Activated CD8-positive, alpha-beta memory T cell treated with anti-CD3 and anti-CD28 coated beads for 24 hours (primary cell): Measurements from ENCODE around the gene DACH1.

Source experiments
- DNase-seq: peaks from one replicate; pipeline ENCODE4 v3.0.0-alpha.2; 2020

DACH1 gene

DNA sequence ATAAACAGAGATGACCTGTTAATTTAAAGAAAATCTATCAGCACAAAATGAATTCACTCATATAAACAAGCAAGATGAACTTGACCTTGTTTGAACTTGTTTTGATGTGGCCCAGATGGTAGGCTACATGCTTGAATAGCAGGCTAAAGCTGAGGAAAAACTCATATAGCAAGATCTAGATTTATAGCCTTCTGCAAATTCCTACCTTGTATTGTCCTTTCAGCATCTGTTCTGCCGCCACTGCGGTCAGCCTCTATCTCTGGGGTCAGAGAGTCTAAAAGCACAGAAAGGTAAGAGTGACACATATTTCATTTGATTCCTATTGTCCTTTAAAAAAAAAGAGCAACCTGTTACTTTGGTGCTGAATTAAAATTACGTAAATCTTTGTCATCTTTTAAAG lies 392.1 kb downstream of the DACH1 start:
- no peak for DNase-seq

DNA sequence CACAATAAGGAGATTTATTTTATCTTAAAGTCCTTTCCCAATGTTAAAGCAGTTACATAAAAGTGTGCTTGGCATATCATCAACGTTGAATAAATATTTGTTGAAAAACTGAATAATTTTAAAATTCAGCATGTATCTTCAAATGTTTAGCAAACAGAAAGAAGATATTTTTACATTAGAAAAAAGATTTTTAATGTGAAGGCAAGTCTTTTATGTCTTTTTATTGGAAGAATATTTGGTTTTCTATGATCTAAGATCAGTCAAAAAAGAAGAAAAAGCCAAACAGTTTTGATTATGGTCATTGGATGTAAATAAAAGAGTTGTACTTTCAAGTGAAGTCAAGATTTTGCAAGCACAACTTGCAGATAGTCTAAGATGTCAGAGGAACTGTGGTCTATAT lies 397.4 kb downstream of the DACH1 start:
- no peak for DNase-seq

DNA sequence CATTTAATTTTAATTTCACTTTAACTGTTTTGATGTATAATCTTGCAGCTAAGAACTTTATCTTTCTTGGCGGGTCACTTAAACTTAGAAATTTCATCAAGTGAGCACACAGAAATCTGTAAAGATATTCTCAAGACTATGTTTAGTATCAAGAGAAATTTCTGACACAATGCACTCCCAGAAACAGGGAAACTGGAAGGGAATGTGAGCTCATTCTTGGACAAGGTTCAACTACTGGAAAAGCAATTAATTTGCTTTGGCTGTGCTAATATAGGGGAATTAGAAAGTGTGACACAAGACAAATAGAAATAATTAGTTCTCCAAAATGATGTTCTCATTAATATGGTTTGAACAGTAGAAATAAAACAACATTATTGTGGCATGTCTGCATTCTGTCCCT lies 402.3 kb downstream of the DACH1 start:
- no peak for DNase-seq

DNA sequence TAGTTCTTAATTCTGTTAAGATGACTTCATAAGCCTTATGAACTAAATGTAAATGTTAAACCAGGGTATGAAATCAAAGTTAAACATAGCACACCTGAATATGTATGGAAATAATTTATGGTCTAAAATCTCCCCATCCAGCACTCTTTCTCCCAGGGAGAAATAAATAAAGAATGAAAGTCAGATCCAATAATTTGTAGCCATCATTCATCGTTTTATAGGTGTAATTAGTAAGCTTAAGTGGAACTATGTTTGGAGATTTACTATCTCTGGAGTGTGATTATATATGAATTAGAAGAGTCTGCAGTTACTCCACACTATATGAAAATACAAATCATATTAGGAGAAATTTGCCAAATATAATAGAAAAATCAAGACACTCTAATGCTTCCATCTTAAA lies 405.1 kb downstream of the DACH1 start:
- no peak for DNase-seq

DNA sequence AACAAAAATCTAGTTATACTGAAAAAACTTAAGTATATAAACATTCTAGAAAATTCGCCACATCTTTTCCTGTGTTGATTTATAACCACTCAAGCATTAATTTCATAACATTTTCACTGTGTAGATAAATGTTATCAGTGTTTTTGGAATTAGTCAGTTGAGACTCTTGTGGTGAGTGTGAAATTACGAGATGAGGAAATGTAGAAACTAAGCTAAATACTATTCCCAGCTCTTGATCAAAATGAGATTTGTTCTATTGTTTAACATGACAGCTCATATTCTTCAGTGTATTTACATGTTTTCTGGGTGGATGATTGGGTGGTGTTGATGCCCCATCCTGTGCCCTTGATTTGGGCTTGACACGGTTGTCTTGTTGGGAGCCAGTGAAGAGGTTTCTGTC lies 406.8 kb downstream of the DACH1 start:
- no peak for DNase-seq

DNA sequence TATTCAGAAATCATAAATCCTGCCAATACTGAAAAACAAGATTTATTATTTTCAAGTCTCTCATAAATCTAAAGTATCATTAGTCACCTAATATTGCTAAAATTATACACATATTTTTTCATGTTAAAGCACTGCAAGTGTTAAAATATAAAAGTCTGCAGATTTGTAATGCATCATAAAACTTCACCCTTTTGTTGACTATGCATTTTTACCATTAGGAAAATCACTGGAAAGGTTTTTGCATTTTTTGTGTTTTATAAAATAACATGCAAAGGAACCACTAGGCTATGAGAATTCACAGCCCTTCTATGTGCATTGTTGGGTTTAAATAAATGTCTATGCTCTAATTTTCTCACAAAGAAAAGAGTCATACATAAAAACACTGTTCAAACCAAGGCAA lies 407.3 kb downstream of the DACH1 start:
- no peak for DNase-seq

DNA sequence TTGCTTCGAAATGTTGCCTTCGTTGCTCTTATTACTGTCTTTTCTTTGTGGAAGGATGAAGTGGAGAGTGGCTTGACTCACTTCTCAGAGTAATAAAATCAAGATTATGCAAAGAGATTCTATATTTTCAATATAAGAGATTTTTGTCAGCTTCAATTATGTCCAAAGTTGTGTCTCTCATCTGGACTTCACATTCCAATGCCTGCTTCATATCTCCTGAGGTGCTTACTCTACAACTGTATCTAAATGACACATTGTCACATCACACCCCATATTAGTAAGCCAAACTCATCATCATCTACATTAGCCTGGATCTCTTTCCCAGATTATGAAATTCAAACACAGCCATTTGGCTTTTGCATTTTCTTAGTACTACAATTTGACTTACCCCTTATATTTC lies 409.4 kb downstream of the DACH1 start:
- DNase-seq = no peak

GRCh38 chr13:71456136-71456535 lies 410.9 kb downstream of the DACH1 start:
- no peak for DNase-seq

DNA sequence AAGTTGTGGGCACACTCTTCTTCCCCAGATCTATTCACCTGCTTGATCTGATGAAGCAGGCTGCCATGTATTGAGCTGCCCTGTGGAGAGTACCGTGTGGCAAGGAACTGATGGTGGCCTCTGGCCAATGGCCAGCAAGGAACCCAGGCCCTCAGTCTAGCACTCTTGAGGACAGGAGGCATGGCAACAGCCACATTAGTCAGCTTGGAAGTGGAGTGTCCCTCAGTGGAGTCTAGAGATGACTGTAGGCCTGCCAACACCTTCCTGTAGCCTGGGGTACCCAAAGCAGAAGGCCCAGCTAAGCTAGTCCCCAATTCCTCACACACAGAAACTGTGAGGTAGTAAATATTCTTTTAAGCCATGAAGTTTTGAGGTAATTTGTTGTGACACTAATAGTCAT lies 412.5 kb downstream of the DACH1 start:
- DNase-seq = no peak

DNA sequence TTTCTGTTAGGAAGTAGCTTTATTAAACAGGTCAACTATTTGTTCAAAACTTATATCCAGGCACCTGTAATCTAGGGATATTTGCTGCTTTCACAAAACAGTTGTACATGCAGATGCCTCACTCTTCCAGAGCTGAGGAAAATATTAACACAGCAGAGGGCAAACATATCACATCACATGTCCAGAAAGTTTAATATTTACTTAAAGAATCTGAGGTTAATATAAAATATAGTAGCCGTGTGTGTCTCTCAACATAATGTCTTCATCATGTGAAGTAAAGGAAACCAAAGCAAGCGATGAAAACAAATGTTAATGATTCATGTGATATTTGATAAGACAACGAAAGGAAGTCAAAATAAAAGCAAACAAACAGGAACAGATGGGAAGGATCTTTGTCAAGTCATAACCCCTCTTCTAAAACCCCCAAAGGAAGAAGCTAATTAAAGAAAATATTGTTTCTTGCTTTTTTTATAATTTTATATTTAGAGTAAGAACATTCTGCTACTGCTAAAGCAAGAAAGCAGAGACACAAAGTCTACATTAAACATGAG lies 418.8 kb downstream of the DACH1 start:
- DNase-seq = no peak

GRCh38 chr13:71437704-71438103 lies 429.3 kb downstream of the DACH1 start:
- DNase-seq = no peak

GRCh38 chr13:71430681-71431080 lies 436.3 kb downstream of the DACH1 start:
- no peak for DNase-seq

DNA sequence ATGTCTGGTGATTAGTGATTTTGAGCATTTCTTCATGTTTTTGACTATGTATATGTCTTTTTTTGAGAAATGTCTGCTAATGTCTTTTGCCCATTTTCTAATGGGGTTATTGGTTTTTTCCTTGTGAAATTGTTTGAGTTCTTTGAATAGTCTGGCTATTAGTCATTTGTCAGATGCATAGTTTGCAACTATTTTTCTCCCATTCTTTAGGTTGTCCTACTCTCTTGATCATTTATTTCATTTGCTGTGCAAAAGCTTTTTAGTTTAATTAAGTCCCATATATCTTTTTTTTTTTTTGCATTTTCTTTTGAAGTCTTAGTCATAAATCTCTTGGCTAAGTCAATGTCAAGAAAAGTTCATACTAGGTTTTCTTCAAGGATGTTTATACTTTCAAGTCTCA lies 449.8 kb downstream of the DACH1 start:
- no peak for DNase-seq

DNA sequence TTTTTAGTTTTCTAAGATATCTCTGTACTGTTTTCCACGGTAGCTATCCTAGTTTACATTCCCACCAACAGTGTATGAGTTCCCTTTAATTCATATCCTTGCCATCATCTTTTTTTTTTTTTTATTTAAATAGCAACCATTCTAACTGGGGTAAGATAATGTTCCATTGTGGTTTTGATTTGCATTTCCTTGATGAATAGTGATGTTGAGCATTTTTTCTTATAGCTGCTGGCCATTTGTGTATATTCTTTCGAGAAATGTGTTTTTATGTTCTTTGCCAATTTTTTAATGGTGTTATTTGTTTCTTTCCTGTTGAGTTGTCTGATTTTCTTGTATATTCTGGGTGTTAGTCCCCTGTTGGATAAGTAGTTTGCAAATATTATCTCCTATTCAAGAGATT lies 454.8 kb downstream of the DACH1 start:
- DNase-seq = no peak

DNA sequence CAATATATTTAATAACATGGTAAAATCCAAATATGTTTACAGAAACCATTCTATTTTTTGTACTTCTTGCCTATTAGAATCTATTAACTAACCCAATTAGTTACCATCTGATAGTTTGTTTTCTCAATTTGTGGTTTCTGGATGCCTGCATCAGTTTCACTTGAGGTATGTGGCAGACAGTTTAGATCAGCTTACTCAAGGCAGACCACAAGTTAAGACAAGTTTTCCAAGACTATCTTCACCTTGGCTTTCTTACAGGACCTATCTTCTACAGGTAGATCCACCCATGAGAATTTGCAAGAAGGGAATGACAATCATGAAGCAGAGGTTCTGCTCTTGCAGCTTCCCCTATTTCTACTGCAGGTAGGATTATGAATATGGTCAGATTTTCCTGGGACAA lies 458.6 kb downstream of the DACH1 start:
- no peak for DNase-seq

DNA sequence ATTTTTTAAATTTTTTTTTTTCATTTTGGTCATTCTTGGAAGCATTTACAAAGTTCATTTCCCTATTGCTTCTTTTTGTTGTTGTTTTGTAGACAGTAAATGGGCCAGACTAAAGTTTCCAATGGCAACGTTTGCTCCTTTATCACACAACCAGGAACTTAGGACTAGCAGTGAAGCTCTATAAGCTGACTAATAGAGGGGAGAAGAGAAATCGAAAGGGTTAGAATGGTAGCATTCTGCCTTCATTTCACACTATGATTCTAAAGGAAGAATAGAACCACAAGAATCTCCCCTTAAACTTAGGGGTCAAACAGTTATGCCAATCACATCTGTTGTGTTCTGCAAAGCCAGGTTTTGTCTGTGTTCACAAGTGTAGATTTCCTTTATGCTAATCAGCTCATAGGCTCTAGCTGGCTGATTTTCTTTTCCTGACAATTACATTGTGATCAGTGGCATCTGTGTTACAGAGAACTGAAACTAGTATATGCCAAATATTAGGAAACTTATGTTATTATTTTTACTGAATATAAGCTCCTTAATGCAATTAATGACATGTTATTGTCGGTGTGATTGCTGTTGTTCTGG lies 467.3 kb downstream of the DACH1 start:
- DNase-seq = no peak

DNA sequence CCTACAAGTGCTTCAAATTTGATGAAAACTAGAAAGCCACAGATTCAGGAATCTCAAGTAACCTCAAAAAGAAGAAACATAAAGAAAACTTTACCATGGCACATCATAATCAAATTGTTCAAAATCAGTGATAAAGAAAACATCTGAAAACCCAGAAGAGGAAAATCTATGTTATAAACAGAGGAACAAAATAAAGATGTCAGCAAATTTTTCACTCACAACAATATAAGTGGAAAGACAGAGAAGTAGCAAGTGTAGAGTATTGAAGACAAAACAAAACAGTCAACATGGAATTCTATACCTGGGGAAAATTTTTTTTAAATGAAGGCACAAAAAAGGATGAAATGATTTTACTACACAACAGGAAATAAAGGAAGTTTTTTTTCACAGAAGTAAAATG lies 470.9 kb downstream of the DACH1 start:
- DNase-seq = no peak

DNA sequence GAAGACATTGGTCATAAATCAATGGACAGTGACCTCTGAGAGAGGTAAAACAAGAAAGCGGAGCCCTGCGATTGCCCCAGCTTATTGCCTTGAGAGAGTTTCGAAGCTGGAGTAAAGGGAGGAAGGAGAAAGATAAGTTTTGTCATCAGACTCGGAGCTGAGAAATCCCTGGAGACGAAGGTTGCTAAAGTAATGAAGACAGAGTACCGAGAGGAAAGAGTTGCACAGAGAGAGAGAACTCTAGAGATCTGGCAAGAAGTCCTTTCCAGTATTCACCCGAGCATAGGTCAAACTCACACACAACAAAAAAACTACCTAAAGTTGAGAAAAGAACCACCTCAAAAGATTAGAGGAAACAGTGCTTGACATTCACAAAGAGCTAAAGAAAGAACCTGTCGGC lies 472.0 kb downstream of the DACH1 start:
- DNase-seq = no peak

DNA sequence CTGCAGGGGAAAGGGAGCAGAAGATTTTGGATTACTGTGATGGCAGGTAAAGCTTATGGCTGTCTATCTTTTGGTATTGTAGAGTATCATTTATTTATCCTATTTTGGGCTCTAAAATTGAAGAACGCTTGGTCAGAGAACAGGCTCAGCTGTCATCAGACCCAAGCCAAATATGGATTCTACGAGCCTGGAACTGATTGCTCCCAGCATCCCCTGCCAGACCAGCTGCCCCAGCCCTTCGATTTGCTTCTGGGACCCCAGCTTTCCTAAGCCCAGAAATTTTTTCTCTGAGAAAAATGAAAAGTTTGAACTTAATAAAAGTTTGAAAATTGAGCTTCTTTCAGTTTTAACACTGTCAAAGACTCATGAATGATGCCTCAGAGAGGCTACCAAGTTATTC lies 472.8 kb downstream of the DACH1 start:
- DNase-seq = no peak
